SK-N-MC (cell line): Measurements from ENCODE around the gene CSH2.

Experiments
- EZH2 ChIP-seq: fragments of 200-600 bp; sonication (generic); IDR thresholded peaks from one replicate; pipeline ENCODE4 v1.6.1; 2017; ENCODE audit warnings: antibody characterized with exemption
- FOXP2 ChIP-seq: optimal IDR thresholded peaks from 2 replicates; pipeline ENCODE3; 2011; ENCODE audit warnings: mild to moderate bottlenecking, moderate library complexity; ENCODE audit not compliant: insufficient read depth; ENCODE audit errors: extremely low read length, control extremely low read depth
- POLR2AphosphoS5 ChIP-seq: IDR thresholded peaks from 2 replicates; pipeline ENCODE4 v1.6.1; 2012; ENCODE audit warnings: mild to moderate bottlenecking, low read depth, low read length, borderline replicate concordance

GRCh38 chr17:63824362-63824761, 49.1 kb downstream of the CSH2 start:
- no peak for TF ChIP-seq POLR2AphosphoS5
- TF ChIP-seq EZH2 = no peak
- no peak for TF ChIP-seq FOXP2
